Measurements from ENCODE around the gene CYB5D1. TPM values are rescaled to one million over a fixed set of nuclear protein-coding genes. Genes with fewer than 3 reads are reported as not detected.

CYB5D1 gene
- total RNA-seq, 2 experiments from 2014 or later, result 18.1 to 24.8 TPM

GRCh38 chr17:7889166-7889955, 31.6 kb downstream of the CYB5D1 start:
- TF ChIP-seq, protein P1, sequence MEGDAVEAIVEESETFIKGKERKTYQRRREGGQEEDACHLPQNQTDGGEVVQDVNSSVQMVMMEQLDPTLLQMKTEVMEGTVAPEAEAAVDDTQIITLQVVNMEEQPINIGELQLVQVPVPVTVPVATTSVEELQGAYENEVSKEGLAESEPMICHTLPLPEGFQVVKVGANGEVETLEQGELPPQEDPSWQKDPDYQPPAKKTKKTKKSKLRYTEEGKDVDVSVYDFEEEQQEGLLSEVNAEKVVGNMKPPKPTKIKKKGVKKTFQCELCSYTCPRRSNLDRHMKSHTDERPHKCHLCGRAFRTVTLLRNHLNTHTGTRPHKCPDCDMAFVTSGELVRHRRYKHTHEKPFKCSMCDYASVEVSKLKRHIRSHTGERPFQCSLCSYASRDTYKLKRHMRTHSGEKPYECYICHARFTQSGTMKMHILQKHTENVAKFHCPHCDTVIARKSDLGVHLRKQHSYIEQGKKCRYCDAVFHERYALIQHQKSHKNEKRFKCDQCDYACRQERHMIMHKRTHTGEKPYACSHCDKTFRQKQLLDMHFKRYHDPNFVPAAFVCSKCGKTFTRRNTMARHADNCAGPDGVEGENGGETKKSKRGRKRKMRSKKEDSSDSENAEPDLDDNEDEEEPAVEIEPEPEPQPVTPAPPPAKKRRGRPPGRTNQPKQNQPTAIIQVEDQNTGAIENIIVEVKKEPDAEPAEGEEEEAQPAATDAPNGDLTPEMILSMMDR (conservative IDR thresholded peaks at IDR 0.05; ENCODE audit: low read length), result no peak
- no peak for TF ChIP-seq EZH2phosphoT487 (IDR thresholded peaks at IDR 0.05; ENCODE audit: borderline replicate concordance, low read depth, low read length)
- no peak for DNase-seq (ENCODE audit: low spot score)
- Histone ChIP-seq H3K27ac (ENCODE audit: low read depth, low read length, poor library complexity, severe bottlenecking) (no peak overlapping the region), H3K4me2 (ENCODE audit: low read length) (peak overlapping the region; percentile 97; the same call in 1 of the 2 replicates), H2AFZ (ENCODE audit: low read length) (no peak overlapping the region), H3K79me2 (ENCODE audit: insufficient read depth, low read depth, low read length) (peaks cover 40% of the 10 kb centered on the region), H3K4me3 (ENCODE audit: low read depth, low read length, poor library complexity, severe bottlenecking) (no peak overlapping the region), H3K36me3 (ENCODE audit: insufficient read depth, low read length) (peaks cover 46% of the 10 kb centered on the region), H3K9me2 (ENCODE audit: insufficient read depth, low read length) (no peaks in the 10 kb centered on the region), H3K4me1 (ENCODE audit: insufficient read depth, low read length, poor library complexity, severe bottlenecking) (peaks cover 17% of the 10 kb centered on the region), H3K9me3 (ENCODE audit: low read length) (no peaks in the 10 kb centered on the region), H4K20me1 (ENCODE audit: insufficient read depth, low read length) (0 out of 2 replicates have a peak, but pooled peaks cover 5% of the 10 kb centered on the region)
- ChIA-PET POLR2A (no interaction called here), CTCF (ENCODE audit: unreplicated experiment) (no interaction called here)
- BruUV-seq (replicated peaks), result no TSS peak
- intact Hi-C loops (cut with micrococcal nuclease; ENCODE audit: unreplicated experiment), result loop anchor here (5.0 kb wide), 1 partner anchor 228 kb away; the partner anchor contains the start of gene ALOXE3

- CTCF ChIA-PET (ENCODE audit: unreplicated experiment), result no interaction called here
- POLR2A ChIA-PET, result no interaction called here
- H3K9me3 ChIP-seq (ENCODE audit: low read length), result no peaks in the 10 kb centered on the region
- H3K4me3 ChIP-seq (ENCODE audit: low read depth, low read length, poor library complexity, severe bottlenecking), result no peak overlapping the region
- H4K20me1 ChIP-seq (ENCODE audit: insufficient read depth, low read length), result 0 out of 2 replicates have a peak, but pooled peaks cover 3% of the 10 kb centered on the region
- H3K27ac ChIP-seq (ENCODE audit: low read depth, low read length, poor library complexity, severe bottlenecking), result no peak overlapping the region
- H3K36me3 ChIP-seq (ENCODE audit: insufficient read depth, low read length), result peaks cover 79% of the 10 kb centered on the region
- peaks cover 10% of the 10 kb centered on the region for H3K4me1 ChIP-seq (ENCODE audit: insufficient read depth, low read length, poor library complexity, severe bottlenecking)
- H2AFZ ChIP-seq (ENCODE audit: low read length), result no peak overlapping the region
- no TSS peak for BruUV-seq (replicated peaks)
- intact Hi-C loops (cut with micrococcal nuclease; ENCODE audit: unreplicated experiment), result no loop called here
- TF ChIP-seq, protein P1 (conservative IDR thresholded peaks at IDR 0.05; ENCODE audit: low read length), result no peak
- TF ChIP-seq EZH2phosphoT487 (IDR thresholded peaks at IDR 0.05; ENCODE audit: borderline replicate concordance, low read depth, low read length), result no peak
- H3K4me2 ChIP-seq (ENCODE audit: low read length), result no peak overlapping the region
- no peaks in the 10 kb centered on the region for H3K9me2 ChIP-seq (ENCODE audit: insufficient read depth, low read length)
- peaks cover 13% of the 10 kb centered on the region; the same call in 1 of the 2 replicates for H3K79me2 ChIP-seq (ENCODE audit: insufficient read depth, low read depth, low read length)
- no peak for DNase-seq (ENCODE audit: low spot score)
Measured at GRCh38 chr17:7893187-7893880, 35.5 kb downstream of the CYB5D1 start.

All from OCI-LY7 (cell line).